A549 (cell line): Measurements from ENCODE around the gene ITM2C. TPM values are rescaled to one million over a fixed set of nuclear protein-coding genes. Genes with fewer than 3 reads are reported as not detected.

ENCODE experiments used
- ATAC-seq, 2 experiments: fragments of 200-7000 bp in 1 of 2; fragments of >200 bp in 1 of 2; cut with Nextera tagmentation in 1 of 2; cut with Tn5 transposase in 1 of 2; 3 replicates each; pipeline versions ENCODE4 v1.8.0 to v1.9.1; 2018 to 2020; ENCODE audit warnings: mild to moderate bottlenecking in 1 of 2, moderate library complexity in 1 of 2
- CTCF ChIA-PET: fragments of 300-600 bp; sonication (Branson Sonifier 250); formaldehyde crosslinking; extraction: SDS; loops from one replicate; lab custom pipeline; 2021; ENCODE audit warnings: antibody characterized with exemption, inconsistent platforms; lab: Yijun Ruan, JAX
- POLR2A ChIA-PET: fragments of 350-600 bp; formaldehyde crosslinking; extraction: SDS; loops from one replicate; lab custom pipeline; 2021; ENCODE audit warnings: antibody characterized with exemption, inconsistent platforms; lab: Yijun Ruan, JAX
- DNase-seq, 2 experiments: peaks; one replicate each; pipeline versions ENCODE4 v3.0.0 to v3.0.0-alpha.2; 2011 to 2016; ENCODE audit warnings: low read depth in 1 of 2, low spot score in 1 of 2
- FAIRE-seq: peaks from 2 replicates; lab custom pipeline; 2011; peaks lifted over from hg19 to GRCh38; lab: Jason Lieb, UNC
- H3K27ac ChIP-seq, 2 experiments: fragments of >200 bp; sonication (Bioruptor Twin); formaldehyde crosslinking; 3 replicates each; pipeline ENCODE4 v1.5.1; 2016 to 2017
- H3K4me1 ChIP-seq: fragments of >200 bp; sonication (Bioruptor Twin); formaldehyde crosslinking; 3 replicates; pipeline ENCODE4 v1.6.1; 2016
- H3K4me2 ChIP-seq: fragments of >200 bp; sonication (Bioruptor Twin); formaldehyde crosslinking; 3 replicates; pipeline ENCODE4 v1.6.1; 2016
- H3K4me3 ChIP-seq: fragments of >200 bp; sonication (Bioruptor Twin); formaldehyde crosslinking; 3 replicates; pipeline ENCODE4 v1.5.1; 2016
- H3K9me3 ChIP-seq: fragments of >200 bp; sonication (Bioruptor Twin); formaldehyde crosslinking; 3 replicates; pipeline ENCODE4 v1.6.1; 2016
- CEBPB ChIP-seq, 2 experiments: fragments of >200 bp in 1 of 2; sonication (Bioruptor Twin) in 1 of 2; formaldehyde crosslinking in 1 of 2; IDR thresholded peaks; 2 replicates each; pipeline ENCODE4 v1.6.1; 2012 to 2016
- CHD4 ChIP-seq: fragments of 200-600 bp; sonication (generic); IDR thresholded peaks from 2 replicates; pipeline ENCODE4 v1.6.1; 2016; ENCODE audit warnings: antibody characterized with exemption, mild to moderate bottlenecking, borderline replicate concordance
- ESRRA ChIP-seq: fragments of 150-350 bp; IDR thresholded peaks from 2 replicates; pipeline ENCODE4 v1.6.1; 2014; ENCODE audit warnings: mild to moderate bottlenecking, low read length, borderline replicate concordance
- FOXS1 ChIP-seq: fragments of 250-450 bp; sonication (Bioruptor Pico); IDR thresholded peaks from 2 replicates; pipeline ENCODE4 v1.5.0; 2020; ENCODE audit warnings: mild to moderate bottlenecking, moderate library complexity
- PHF8 ChIP-seq: fragments of 200-600 bp; sonication (generic); IDR thresholded peaks from 2 replicates; pipeline ENCODE4 v1.6.1; 2016; ENCODE audit warnings: low read depth, mild to moderate bottlenecking, antibody characterized with exemption, moderate library complexity, borderline replicate concordance
- RAD21 ChIP-seq, 2 experiments: fragments of >200 bp in 1 of 2; sonication (Bioruptor Twin) in 1 of 2; formaldehyde crosslinking in 1 of 2; IDR thresholded peaks in 1 of 2; conservative IDR thresholded peaks in 1 of 2; 2 replicates in 1 of 2; 3 replicates in 1 of 2; pipeline ENCODE4 v1.6.1; 2012 to 2018; ENCODE audit warnings: inconsistent platforms in 1 of 2
- RNF2 ChIP-seq: fragments of 200-600 bp; sonication (generic); IDR thresholded peaks from 2 replicates; pipeline ENCODE4 v1.6.1; 2016; ENCODE audit warnings: low read depth, mild to moderate bottlenecking, antibody characterized with exemption, moderate library complexity, borderline replicate concordance
- SMC3 ChIP-seq: fragments of >200 bp; sonication (Bioruptor Twin); formaldehyde crosslinking; IDR thresholded peaks from 3 replicates; pipeline ENCODE4 v1.6.1; 2018; ENCODE audit warnings: inconsistent platforms
- WGBS: methylation state at CpG from one replicate; pipeline ENCODE4 v1.1.6; 2017; ENCODE audit errors: missing lambda C conversion rate; 5-methylcytosine and 5-hydroxymethylcytosine counted together
- polyA plus RNA-seq, 4 experiments: library from polyadenylated mRNA; depleted of rRNA in 3 of 4; stranded (reverse); fragments of >200 nt; fragmentation: RNase III in 1 of 4; extraction: RNeasy Plus Mini Kit Qiagen cat#74134 plus additional on column Dnase treatment in 1 of 4; gene quantifications; 2 replicates in 3 of 4; 3 replicates in 1 of 4; pipeline ENCODE4 v1.2.3, GENCODE V29; 2011 to 2017
- TF ChIP-seq, protein P1 (sequence below): fragments of 150-350 bp; IDR thresholded peaks from 2 replicates; pipeline ENCODE4 v1.6.1; 2014; ENCODE audit warnings: low read depth, mild to moderate bottlenecking, low read length
- TF ChIP-seq, protein P2 (sequence below): fragments of >200 bp; sonication (Bioruptor Twin); formaldehyde crosslinking; IDR thresholded peaks from 3 replicates; pipeline ENCODE4 v1.5.1; 2016

The ITM2C gene
- polyA plus RNA-seq, 2 of the 4 experiments (the other 2 are of a cell fraction) = 84.0 to 88.1 TPM

DNA sequence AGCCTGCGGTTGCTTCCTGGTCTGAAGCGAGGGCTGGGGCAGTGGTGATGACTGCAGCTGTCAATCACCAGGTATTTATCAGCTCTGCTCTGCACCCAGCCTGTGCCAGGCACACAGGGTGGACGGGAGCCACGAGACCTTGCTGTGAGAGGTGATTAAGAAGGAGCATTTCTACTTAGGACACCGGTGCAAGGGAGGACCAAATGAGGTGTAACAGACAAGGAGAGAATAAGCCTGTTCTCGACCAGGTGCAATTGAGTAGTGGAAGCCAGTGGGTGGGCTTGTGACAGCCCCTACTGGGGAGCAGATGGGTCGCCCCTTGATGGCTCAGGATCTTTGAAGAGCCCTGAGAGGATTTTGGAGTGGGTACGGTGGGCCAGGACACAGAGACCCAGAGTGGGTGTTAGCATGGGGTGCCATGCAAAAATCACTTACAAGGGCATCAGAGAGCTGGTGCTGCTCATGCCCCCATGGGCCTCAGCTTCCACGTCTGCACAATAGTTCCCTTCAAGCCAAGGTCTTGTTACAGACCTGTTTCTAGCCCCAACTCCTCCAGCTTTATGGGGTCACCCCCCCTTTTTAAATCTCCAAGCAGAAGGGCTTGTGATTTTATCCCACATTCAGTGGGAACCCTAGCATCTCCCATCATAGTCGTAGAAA, 35.7 kb downstream of the ITM2C start (continued):
- TF ChIP-seq FOXS1 = no peak
- no peak for TF ChIP-seq PHF8
- TF ChIP-seq, protein P1, sequence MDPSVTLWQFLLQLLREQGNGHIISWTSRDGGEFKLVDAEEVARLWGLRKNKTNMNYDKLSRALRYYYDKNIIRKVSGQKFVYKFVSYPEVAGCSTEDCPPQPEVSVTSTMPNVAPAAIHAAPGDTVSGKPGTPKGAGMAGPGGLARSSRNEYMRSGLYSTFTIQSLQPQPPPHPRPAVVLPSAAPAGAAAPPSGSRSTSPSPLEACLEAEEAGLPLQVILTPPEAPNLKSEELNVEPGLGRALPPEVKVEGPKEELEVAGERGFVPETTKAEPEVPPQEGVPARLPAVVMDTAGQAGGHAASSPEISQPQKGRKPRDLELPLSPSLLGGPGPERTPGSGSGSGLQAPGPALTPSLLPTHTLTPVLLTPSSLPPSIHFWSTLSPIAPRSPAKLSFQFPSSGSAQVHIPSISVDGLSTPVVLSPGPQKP = no peak
- TF ChIP-seq, all 56 proteins: peak for 0

DNA sequence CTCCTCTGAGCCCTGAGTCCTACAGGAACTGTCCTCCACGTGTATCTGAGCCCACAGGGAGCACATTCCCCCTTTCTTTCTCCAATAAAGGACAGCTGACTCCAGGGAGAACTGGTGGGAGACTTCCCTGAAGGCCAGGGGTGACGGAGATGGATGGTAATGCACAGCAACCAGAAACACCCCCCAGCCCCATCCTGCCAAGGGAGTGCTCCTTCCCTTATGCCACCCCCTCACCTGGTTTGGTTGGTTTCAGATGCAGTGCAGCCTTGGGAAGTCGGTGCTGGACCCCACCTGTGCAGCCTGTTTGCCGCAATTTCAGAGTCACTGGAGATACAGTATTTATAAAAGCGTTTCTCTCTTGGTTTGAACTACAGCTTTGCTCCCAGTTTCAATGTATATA, 36.3 kb downstream of the ITM2C start:
- Histone ChIP-seq H3K9me3 (no peaks in the 10 kb centered on the region), H3K27ac (no peak overlapping the region), H3K4me3 (no peak overlapping the region), H3K4me2 (no peak overlapping the region), H3K4me1 (no peaks in the 10 kb centered on the region)
- ChIA-PET POLR2A (no interaction called here), CTCF (interaction anchor here (1.2 to 4.3 kb wide), 8 partner anchors 10 to 91 kb away, joined by 4 to 64 read pairs (median 7); no protein-coding TSS in a partner anchor)
- FAIRE-seq = no peak
- ATAC-seq = no peak
- TF ChIP-seq, protein P2, sequence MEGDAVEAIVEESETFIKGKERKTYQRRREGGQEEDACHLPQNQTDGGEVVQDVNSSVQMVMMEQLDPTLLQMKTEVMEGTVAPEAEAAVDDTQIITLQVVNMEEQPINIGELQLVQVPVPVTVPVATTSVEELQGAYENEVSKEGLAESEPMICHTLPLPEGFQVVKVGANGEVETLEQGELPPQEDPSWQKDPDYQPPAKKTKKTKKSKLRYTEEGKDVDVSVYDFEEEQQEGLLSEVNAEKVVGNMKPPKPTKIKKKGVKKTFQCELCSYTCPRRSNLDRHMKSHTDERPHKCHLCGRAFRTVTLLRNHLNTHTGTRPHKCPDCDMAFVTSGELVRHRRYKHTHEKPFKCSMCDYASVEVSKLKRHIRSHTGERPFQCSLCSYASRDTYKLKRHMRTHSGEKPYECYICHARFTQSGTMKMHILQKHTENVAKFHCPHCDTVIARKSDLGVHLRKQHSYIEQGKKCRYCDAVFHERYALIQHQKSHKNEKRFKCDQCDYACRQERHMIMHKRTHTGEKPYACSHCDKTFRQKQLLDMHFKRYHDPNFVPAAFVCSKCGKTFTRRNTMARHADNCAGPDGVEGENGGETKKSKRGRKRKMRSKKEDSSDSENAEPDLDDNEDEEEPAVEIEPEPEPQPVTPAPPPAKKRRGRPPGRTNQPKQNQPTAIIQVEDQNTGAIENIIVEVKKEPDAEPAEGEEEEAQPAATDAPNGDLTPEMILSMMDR = no peak
- TF ChIP-seq RNF2 = no peak
- no peak for TF ChIP-seq ESRRA
- WGBS = 33% methylated on average over 5 of the region's 5 CpGs
- no peak for DNase-seq

DNA sequence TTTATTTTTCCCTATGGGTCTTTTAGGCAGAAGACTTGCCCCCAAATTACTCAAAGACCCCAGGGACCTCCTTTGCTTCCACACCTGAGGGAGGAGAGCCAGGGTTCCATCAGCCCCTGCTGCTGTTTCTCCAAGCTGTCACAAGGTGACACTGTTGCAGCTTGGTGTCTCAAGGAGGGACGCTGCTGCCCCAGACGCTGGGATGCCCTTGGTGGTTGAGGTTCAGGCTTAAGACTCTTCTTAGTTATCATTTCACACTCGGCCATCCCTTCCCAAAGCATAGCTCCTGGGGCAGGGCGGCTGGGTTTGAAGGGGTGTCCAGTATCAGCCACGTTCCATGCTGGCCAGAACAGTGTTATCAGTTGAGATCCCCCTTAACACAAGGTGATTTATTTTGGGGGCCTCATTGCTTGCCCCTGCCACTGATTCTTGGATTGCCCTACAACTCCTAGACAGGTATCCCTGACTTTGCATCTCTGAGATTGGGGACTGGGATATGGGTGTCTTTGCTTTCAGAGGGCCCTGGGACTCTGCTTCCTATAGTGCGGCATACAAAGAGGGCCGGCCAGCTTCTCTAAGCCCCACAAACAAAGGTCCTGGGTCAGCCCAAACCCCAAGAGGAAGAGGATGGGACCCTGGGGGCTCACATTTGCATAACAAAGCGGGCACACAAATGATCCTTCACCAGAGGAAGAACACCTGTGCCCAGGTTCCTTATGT, 37.6 kb downstream of the ITM2C start:
- POLR2A ChIA-PET = interaction anchor here (1.1 kb wide), 1 partner anchor 85 kb away, joined by 3 read pairs; no protein-coding TSS in a partner anchor
- TF ChIP-seq CHD4 = no peak
- TF ChIP-seq SMC3 = peak; percentile 80
- TF ChIP-seq, protein P2 = peak; percentile 74
- no peak for TF ChIP-seq CEBPB (IDR thresholded peaks at IDR 0.05)
- peak; percentile 86 to 91 for TF ChIP-seq RAD21 (conservative IDR thresholded peaks at IDR 0.05 in 1 of 2, IDR thresholded peaks at IDR 0.05 in 1 of 2)
- WGBS = 34% methylated on average over 8 of the region's 8 CpGs
- H3K4me3 ChIP-seq = no peak overlapping the region
- no peaks in the 10 kb centered on the region for H3K4me1 ChIP-seq
- DNase-seq = peak; percentile 57 to 75
- CTCF ChIA-PET = interaction anchor here (0.7 to 4.3 kb wide), 24 partner anchors 9 to 510 kb away, joined by 3 to 64 read pairs (median 5); no protein-coding TSS in a partner anchor
- no peaks in the 10 kb centered on the region for H3K9me3 ChIP-seq
- H3K27ac ChIP-seq = no peak overlapping the region
- H3K4me2 ChIP-seq = no peak overlapping the region
- no peak for FAIRE-seq
- peak; percentile 80 to 93; a peak in 5 of 6 replicates for ATAC-seq
